Fibroblast of skin of left biceps (primary cell): ENCODE data around the gene PRR20E.
"Not testable (repeated sequence)": the region's sequence is repeated elsewhere in the genome, so short reads cannot be mapped to it uniquely, and the experiment has no call there.

ENCODE experiments used
- DNase-seq, 2 experiments: peaks; one replicate each; pipeline ENCODE4 v3.0.0-alpha.2; 2013; ENCODE audit warnings: low read depth in 2 of 2

PRR20E gene

GRCh38 chr13:57166897-57167296 is at the start of gene PRR20E:
Gene PRR20E (plus strand): TSS chr13:57167197. CDS start chr13:57167584, 387 bp downstream.
- DNase-seq = not testable (repeated sequence)

- no peak for DNase-seq
Measured at GRCh38 chr13:57123681-57124080, 43.3 kb upstream of the PRR20E start.

- no peak for DNase-seq
Measured at GRCh38 chr13:57128909-57129308, 38.1 kb upstream of the PRR20E start.

GRCh38 chr13:57136093-57136492 is 30.9 kb upstream of the PRR20E start:
- DNase-seq = no peak

- DNase-seq = no peak
Measured at GRCh38 chr13:57137585-57137984, 29.4 kb upstream of the PRR20E start.

- no peak for DNase-seq
Measured at GRCh38 chr13:57138988-57139387, 28.0 kb upstream of the PRR20E start.

GRCh38 chr13:57139781-57140180 is 27.2 kb upstream of the PRR20E start:
- DNase-seq = not testable (repeated sequence)

GRCh38 chr13:57140235-57140968 is 26.6 kb upstream of the PRR20E start, which contains the start of gene PRR20A:
Gene PRR20A (plus strand): TSS chr13:57140918. CDS start chr13:57141305, 387 bp downstream.
- not testable (repeated sequence) for DNase-seq

GRCh38 chr13:57147188-57147587 is 19.8 kb upstream of the PRR20E start, which contains the start of gene PRR20B:
Gene PRR20B (plus strand): TSS chr13:57147488. CDS start chr13:57147875, 387 bp downstream.
- DNase-seq = not testable (repeated sequence)

- not testable (repeated sequence) for DNase-seq
Measured at GRCh38 chr13:57148106-57148505, 18.9 kb upstream of the PRR20E start.

- DNase-seq = not testable (repeated sequence)
Measured at GRCh38 chr13:57153761-57154160, 13.2 kb upstream of the PRR20E start, which contains the start of gene PRR20C. Gene PRR20C (plus strand): TSS chr13:57154061. CDS start chr13:57154448, 387 bp downstream.

- not testable (repeated sequence) for DNase-seq
Measured at GRCh38 chr13:57160332-57160731, 6.7 kb upstream of the PRR20E start, which contains the start of gene PRR20D. Gene PRR20D (plus strand): TSS chr13:57160632. CDS start chr13:57161019, 387 bp downstream.

GRCh38 chr13:57191667-57192066 is 24.7 kb downstream of the PRR20E start:
- no peak for DNase-seq

- DNase-seq = no peak
Measured at GRCh38 chr13:57212989-57213388, 46.0 kb downstream of the PRR20E start.
